CD4-positive, alpha-beta memory T cell (primary cell): ENCODE measurements around the gene ZNF213. TPM values are rescaled to one million over a fixed set of nuclear protein-coding genes. Genes with fewer than 3 reads are reported as not detected.

Experiments used
- CTCF ChIA-PET: fragments of 350-600 bp; sonication (Branson Sonifier 250); formaldehyde crosslinking; loops from one replicate; lab custom pipeline; 2021; ENCODE audit warnings: inconsistent platforms; ENCODE audit not compliant: partially characterized antibody; lab: Charles Lee
- POLR2A ChIA-PET: fragments of 350-600 bp; sonication (Branson Sonifier 250); formaldehyde crosslinking; loops from one replicate; lab custom pipeline; 2021; ENCODE audit not compliant: partially characterized antibody; lab: Charles Lee
- DNase-seq, 5 donors: peaks; one replicate each; pipeline versions ENCODE4 v3.0.0 to v3.0.0-alpha.2; 2020 to 2022; ENCODE audit warnings: mixed read lengths in 1 of 5
- H3K27ac ChIP-seq: one replicate; pipeline ENCODE4 v1.7.0; 2013; ENCODE audit warnings: low read depth, low read length
- H3K27me3 ChIP-seq: 2 replicates; pipeline ENCODE4 v1.7.0; 2013; ENCODE audit warnings: mild to moderate bottlenecking, low read length, moderate library complexity; ENCODE audit not compliant: insufficient read depth
- H3K36me3 ChIP-seq: 2 replicates; pipeline ENCODE4 v1.7.0; 2013; ENCODE audit warnings: mild to moderate bottlenecking, low read length, moderate library complexity; ENCODE audit not compliant: insufficient read depth
- H3K4me1 ChIP-seq: 2 replicates; pipeline ENCODE4 v1.7.0; 2013; ENCODE audit warnings: mild to moderate bottlenecking, low read length, moderate library complexity; ENCODE audit not compliant: insufficient read depth
- H3K4me3 ChIP-seq, 2 donors: one replicate each; pipeline ENCODE4 v1.7.0; 2013; ENCODE audit warnings: low read length in 2 of 2, mild to moderate bottlenecking in 1 of 2
- H3K9me3 ChIP-seq, 2 donors: one replicate each; pipeline ENCODE4 v1.7.0; 2013; ENCODE audit warnings: low read length in 2 of 2, control low read depth in 1 of 2; ENCODE audit not compliant: control insufficient read depth in 1 of 2
- H3K27ac Mint-ChIP-seq, 7 donors: one replicate each; pipeline ENCODE4 v1.8.0; 2020 to 2021; ENCODE audit warnings: mixed read lengths in 7 of 7, mild to moderate bottlenecking in 6 of 7, inconsistent platforms in 3 of 7, moderate library complexity in 3 of 7
- H3K27me3 Mint-ChIP-seq, 2 donors: one replicate each; pipeline ENCODE4 v1.8.0; 2020 to 2021; ENCODE audit warnings: mixed read lengths in 2 of 2
- H3K36me3 Mint-ChIP-seq, 2 donors: one replicate each; pipeline ENCODE4 v1.8.0; 2020 to 2021; ENCODE audit warnings: mixed read lengths in 2 of 2, inconsistent platforms in 1 of 2, mild to moderate bottlenecking in 1 of 2
- H3K4me1 Mint-ChIP-seq, 4 donors: one replicate each; pipeline ENCODE4 v1.8.0; 2020 to 2021; ENCODE audit warnings: mixed read lengths in 4 of 4, mild to moderate bottlenecking in 1 of 4
- H3K4me3 Mint-ChIP-seq, 8 donors: one replicate each; pipeline ENCODE4 v1.8.0; 2020 to 2021; ENCODE audit warnings: mixed read lengths in 8 of 8, mild to moderate bottlenecking in 7 of 8, moderate library complexity in 6 of 8, inconsistent platforms in 3 of 8
- H3K9me3 Mint-ChIP-seq, 8 donors: one replicate each; pipeline ENCODE4 v1.8.0; 2020 to 2021; ENCODE audit warnings: mixed read lengths in 8 of 8, mild to moderate bottlenecking in 5 of 8, inconsistent platforms in 3 of 8, moderate library complexity in 1 of 8
- intact Hi-C: fragments of 100-400 bp; cut with micrococcal nuclease; formaldehyde crosslinking; loops from one replicate; pipeline ENCODE4 v1.15.1; 2023
- polyA plus RNA-seq, 2 donors: library from polyadenylated mRNA; unstranded; fragments of 300-500 nt; fragmentation: Illumina TruSeq; gene quantifications; one replicate each; pipeline ENCODE4 v1.2.3, GENCODE V29; 2021
- total RNA-seq, 2 experiments: library from RNA; stranded (reverse); gene quantifications; one replicate each; pipeline ENCODE4 v1.2.3, GENCODE V29; 2021

ZNF213 gene, protein sequence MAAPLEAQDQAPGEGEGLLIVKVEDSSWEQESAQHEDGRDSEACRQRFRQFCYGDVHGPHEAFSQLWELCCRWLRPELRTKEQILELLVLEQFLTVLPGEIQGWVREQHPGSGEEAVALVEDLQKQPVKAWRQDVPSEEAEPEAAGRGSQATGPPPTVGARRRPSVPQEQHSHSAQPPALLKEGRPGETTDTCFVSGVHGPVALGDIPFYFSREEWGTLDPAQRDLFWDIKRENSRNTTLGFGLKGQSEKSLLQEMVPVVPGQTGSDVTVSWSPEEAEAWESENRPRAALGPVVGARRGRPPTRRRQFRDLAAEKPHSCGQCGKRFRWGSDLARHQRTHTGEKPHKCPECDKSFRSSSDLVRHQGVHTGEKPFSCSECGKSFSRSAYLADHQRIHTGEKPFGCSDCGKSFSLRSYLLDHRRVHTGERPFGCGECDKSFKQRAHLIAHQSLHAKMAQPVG
- total RNA-seq = 10 to 100 TPM; 14.1 to 14.5 TPM
- 1 to 10 TPM in 1 of 2 donors, under 1 TPM in 1; 0.67 to 3.2 TPM for polyA plus RNA-seq

DNA sequence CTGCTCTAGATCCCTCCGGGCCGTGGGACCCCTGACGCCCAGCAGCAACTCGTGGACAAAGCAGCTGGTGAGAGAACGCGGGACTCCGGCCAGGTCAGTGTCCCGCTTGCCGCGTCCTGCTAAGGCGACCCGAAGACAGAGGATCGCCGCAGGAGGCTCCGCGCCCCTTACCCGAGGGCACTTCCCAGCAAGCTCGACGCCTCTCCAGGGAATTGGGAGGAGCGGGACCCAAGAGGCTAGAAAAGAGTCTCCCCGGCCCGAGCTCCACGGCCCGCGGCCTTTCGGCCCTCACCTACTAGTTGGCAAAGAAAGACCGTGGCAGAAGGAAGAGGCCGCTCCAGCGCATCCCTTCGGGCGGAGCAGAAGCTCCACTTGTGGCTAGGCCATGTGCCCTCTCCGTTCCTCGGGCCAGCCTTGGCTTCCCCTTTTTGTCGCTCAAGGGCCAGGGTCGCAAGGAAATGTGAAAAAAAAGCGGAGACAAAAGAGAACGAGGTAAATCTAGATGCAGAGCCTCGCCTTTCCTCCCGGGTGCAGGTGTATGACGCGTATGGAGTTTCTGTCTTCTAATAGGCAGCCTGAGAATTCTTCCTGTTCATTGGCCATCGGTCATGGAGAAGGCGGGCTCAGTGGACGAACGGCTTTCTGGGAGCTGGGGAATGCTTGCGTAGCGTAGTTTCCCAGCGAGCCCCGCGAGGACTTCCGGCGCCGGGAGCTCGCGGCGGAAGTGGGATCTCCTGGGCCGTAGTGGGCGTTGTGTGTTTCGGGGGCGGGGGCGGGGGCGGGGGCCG lies at the start of gene ZNF213:
TSS of gene ZNF213 (plus strand) at position 692 of the 788 bp plus-strand sequence. CDS start 2,252 bp downstream, outside the sequence.
- Histone ChIP-seq H3K9me3 (no peaks in the 10 kb centered on the region), H3K4me1 (peaks cover 31% of the 10 kb centered on the region), H3K27me3 (no peaks in the 10 kb centered on the region), H3K4me3 (peak within 1 kb of the TSS; percentile 89 to 97), H3K36me3 (peaks cover 8% of the 10 kb centered on the region), H3K27ac (peak within 1 kb of the TSS; percentile 93)
- peaks cover 7 to 31% of the 10 kb centered on the region in 2 donors for H3K36me3 Mint-ChIP-seq
- intact Hi-C loops = loop anchor here (1.0 kb wide), 6 partner anchors 10 to 149 kb away; partner anchors contain the start of gene ZNF263
- ChIA-PET CTCF (interaction anchor here (0.7 to 13.2 kb wide), 14 partner anchors 10 to 131 kb away, joined by 3 to 376 read pairs (median 4); partner anchors contain the start of genes IL32 and ZSCAN10), POLR2A (interaction anchor here (0.5 to 10.2 kb wide), 46 partner anchors 9 to 1353 kb away, joined by 3 to 123 read pairs (median 5); partner anchors contain the start of genes CLUAP1, HCFC1R1, IL32 and MMP25)
- DNase-seq = peak; percentile 92 to 98 (median 96)
- no peaks in the 10 kb centered on the region for H3K9me3 Mint-ChIP-seq
- peak within 1 kb of the TSS; percentile 93 to 99 (median 98) for H3K4me3 Mint-ChIP-seq
- peak within 1 kb of the TSS; percentile 94 to 99 (median 99) for H3K27ac Mint-ChIP-seq
- no peaks in the 10 kb centered on the region for H3K27me3 Mint-ChIP-seq
- peaks cover 15 to 47% (median 26%) of the 10 kb centered on the region in 4 donors for H3K4me1 Mint-ChIP-seq

DNA sequence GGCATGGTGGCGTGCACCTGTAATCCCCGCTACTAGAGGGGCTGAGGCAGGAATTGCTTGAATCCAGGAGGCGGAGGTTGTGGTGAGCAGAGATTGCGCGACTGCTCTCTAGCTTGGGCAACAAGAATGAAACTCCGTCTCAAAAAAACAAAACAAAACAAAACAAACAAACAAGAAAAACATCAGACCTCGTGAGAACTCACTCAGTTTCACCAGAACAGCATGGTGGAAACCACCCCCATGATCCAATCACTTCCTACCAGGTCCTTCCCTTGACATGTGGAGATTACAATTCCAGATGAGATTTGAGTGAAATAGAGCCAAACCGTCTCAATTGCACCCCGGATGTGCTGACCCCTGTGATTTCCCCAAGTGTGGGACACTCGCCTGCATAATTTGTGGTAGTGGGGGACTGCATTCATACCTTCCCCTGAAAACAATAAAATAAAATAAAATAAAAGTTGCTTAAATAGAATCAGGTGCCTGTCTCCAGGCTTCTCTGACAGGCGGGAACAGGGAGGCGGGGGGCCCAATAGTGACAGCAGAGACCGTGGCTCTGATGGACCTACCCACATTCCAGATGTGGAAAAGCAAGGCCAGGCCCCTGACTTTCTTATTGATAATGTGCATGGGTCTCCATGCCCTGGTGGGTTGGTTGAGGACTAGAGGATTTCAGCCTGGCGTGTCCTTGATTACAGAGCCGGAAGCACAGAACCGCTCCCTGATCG lies 48.8 kb upstream of the ZNF213 start:
- peaks cover 25 to 71% (median 38%) of the 10 kb centered on the region in 4 donors for H3K4me1 Mint-ChIP-seq
- H3K4me3 ChIP-seq = no peak overlapping the region
- peaks cover 0 to 2% of the 10 kb centered on the region in 2 donors for H3K36me3 Mint-ChIP-seq
- no peaks in the 10 kb centered on the region for H3K27me3 Mint-ChIP-seq
- intact Hi-C loops = no loop called here
- H3K27ac ChIP-seq = no peak overlapping the region
- no peaks in the 10 kb centered on the region for H3K27me3 ChIP-seq
- DNase-seq = no peak
- H3K4me1 ChIP-seq = peaks cover 37% of the 10 kb centered on the region
- ChIA-PET POLR2A (interaction anchor here (2.0 to 5.2 kb wide), 2 partner anchors 10 to 27 kb away, joined by 16 to 75 read pairs; no protein-coding TSS in a partner anchor), CTCF (interaction anchor here (1.0 to 3.4 kb wide), 3 partner anchors 11 to 43 kb away, joined by 4 to 21 read pairs (median 6); no protein-coding TSS in a partner anchor)
- H3K4me3 Mint-ChIP-seq = peak overlapping the region in 7 of 8 donors; percentile 61 to 81 (median 73)
- no peaks in the 10 kb centered on the region for H3K9me3 ChIP-seq
- peak overlapping the region in 4 of 7 donors; percentile 27 to 89 (median 74) for H3K27ac Mint-ChIP-seq
- H3K36me3 ChIP-seq = no peaks in the 10 kb centered on the region
- H3K9me3 Mint-ChIP-seq = peaks cover 0 to under 1% (median 0%) of the 10 kb centered on the region in 8 donors

DNA sequence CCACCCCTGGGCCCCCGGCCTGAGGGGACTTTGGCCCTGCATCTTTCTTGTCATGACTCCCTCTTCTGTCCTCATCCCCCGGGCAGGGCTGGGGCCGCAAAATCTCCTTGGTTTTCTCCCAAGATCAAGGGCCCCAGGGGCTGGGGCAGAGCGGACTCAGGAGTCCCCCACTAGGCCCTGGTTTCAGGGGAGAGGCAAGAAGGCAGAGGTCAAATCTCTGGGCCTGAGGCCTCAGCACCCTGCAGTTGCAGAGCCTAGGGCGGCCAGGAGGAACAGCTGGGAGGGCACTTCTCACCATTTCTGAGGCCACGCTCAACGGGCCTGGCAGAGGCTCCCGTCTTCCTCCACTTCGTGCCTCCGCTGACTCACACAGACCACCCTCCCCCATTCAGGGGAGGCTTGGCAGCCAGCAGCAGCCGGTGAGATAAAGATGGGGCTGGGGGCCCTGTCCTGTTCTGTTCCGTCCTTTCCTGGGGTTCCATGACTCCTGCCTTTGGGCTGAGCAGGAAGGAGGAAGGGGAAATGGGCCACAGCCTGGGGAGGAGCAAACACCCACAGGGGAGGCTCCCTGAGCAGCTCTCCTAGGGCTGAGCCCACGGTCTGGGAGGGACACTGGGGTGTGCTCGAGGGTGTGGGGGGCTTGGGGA lies 48.1 kb upstream of the ZNF213 start:
- Histone ChIP-seq H3K9me3 (no peaks in the 10 kb centered on the region), H3K4me3 (no peak overlapping the region), H3K27ac (peak overlapping the region; percentile 10), H3K27me3 (no peaks in the 10 kb centered on the region), H3K36me3 (no peaks in the 10 kb centered on the region), H3K4me1 (peaks cover 39% of the 10 kb centered on the region)
- ChIA-PET CTCF (interaction anchor here (0.7 to 17.5 kb wide), 5 partner anchors 11 to 58 kb away, joined by 3 to 249 read pairs (median 5); partner anchors contain the start of gene IL32), POLR2A (interaction anchor here (1.3 to 5.2 kb wide), 5 partner anchors 10 to 42 kb away, joined by 3 to 75 read pairs (median 7); partner anchors contain the start of gene IL32)
- H3K4me1 Mint-ChIP-seq = peaks cover 22 to 72% (median 38%) of the 10 kb centered on the region in 4 donors
- H3K4me3 Mint-ChIP-seq = peak overlapping the region in 7 of 8 donors; percentile 51 to 76 (median 71)
- H3K36me3 Mint-ChIP-seq = no peaks in the 10 kb centered on the region
- peak overlapping the region in 3 of 7 donors; percentile 32 to 72 (median 41) for H3K27ac Mint-ChIP-seq
- DNase-seq = no peak
- intact Hi-C loops = no loop called here
- H3K27me3 Mint-ChIP-seq = no peaks in the 10 kb centered on the region
- no peaks in the 10 kb centered on the region for H3K9me3 Mint-ChIP-seq

DNA sequence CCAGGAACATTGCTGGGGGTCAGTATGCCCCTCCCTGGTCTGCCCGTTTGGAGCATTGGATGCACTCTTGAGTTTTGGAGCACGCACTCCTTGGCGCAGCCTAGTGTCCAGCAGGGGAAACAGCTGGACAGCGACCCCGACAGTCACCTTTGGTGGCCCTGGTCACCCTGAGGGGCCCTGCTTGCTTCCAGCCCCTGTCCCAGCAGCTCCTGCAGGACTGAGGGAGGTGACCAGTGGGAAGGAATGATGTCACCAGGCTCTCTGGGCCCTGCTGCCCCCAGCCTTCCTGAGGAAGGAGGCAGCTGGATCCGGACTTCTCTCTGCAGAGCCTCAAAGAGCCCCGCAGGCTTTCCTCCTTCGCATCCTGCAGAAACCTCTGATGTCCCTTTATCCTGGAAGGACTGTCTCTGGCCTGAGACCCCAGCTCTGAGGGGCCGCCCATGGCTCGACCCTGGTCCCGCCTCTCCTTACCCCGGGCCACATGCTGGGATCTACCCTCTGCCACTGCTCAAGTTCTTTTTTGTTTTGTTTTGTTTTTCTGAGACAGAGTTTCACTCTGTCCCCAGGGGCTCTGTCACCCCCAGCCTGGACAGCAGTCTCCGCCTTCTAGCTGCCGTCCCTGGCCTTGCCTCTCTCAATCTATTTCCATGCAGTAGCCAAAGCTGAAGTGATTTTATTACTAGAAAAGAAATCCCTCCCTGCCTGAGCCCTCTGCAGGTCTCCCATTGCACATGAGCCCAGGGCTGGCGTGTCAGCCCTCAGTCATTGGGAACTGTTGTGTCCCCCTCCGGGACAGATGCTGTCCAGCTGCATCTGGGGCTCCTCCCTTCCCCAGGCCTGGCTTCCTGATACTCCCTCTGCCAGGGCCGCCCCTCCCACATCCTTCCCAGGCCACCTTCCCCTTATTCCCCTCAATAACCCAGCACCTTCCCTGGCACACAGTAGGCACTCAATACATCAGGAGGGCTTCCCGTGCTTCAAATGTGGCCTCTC lies 47.3 kb upstream of the ZNF213 start:
- Mint-ChIP-seq H3K9me3 (no peaks in the 10 kb centered on the region), H3K27ac (peak overlapping the region in 5 of 7 donors; percentile 72 to 85 (median 77)), H3K36me3 (no peaks in the 10 kb centered on the region), H3K27me3 (no peaks in the 10 kb centered on the region), H3K4me3 (peak overlapping the region; percentile 10 to 83 (median 64)), H3K4me1 (peaks cover 22 to 71% (median 38%) of the 10 kb centered on the region in 4 donors)
- H3K4me3 ChIP-seq = no peak overlapping the region
- no peak for DNase-seq
- H3K4me1 ChIP-seq = peaks cover 39% of the 10 kb centered on the region
- intact Hi-C loops = no loop called here
- CTCF ChIA-PET = interaction anchor here (0.7 to 17.5 kb wide), 7 partner anchors 10 to 59 kb away, joined by 3 to 249 read pairs (median 7); partner anchors contain the start of gene IL32
- no peaks in the 10 kb centered on the region for H3K36me3 ChIP-seq
- peak overlapping the region; percentile 10 for H3K27ac ChIP-seq
- no peaks in the 10 kb centered on the region for H3K9me3 ChIP-seq
- no peaks in the 10 kb centered on the region for H3K27me3 ChIP-seq
- POLR2A ChIA-PET = interaction anchor here (1.3 to 5.2 kb wide), 5 partner anchors 11 to 42 kb away, joined by 3 to 75 read pairs (median 7); partner anchors contain the start of gene IL32

DNA sequence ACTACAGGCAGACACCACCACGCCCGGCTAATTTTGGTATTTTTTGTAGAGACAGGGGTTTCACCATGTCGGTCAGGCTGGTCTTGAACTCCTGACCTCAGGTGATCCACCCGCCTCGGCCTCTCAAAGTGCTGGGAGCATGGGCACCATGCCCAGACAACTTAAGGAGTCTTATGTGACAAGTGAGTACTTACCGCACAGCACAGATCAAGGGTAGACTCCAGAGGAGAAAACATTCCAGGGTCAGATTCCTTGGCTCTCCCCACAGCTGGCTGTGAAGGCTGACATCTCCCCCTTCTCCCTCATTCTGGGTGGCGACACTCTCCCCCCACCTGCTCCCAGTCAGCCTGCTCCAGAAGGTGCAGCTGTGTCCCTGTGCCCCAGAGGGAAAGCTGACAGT lies 46.4 kb upstream of the ZNF213 start:
- no peak overlapping the region for H3K27ac ChIP-seq
- Mint-ChIP-seq H3K4me1 (peaks cover 20 to 61% (median 35%) of the 10 kb centered on the region in 4 donors), H3K9me3 (no peaks in the 10 kb centered on the region), H3K4me3 (peak overlapping the region in 3 of 8 donors; percentile 22 to 68 (median 60)), H3K27me3 (no peaks in the 10 kb centered on the region), H3K36me3 (no peaks in the 10 kb centered on the region), H3K27ac (peak overlapping the region in 4 of 7 donors; percentile 13 to 88 (median 45))
- intact Hi-C loops = no loop called here
- no peaks in the 10 kb centered on the region for H3K36me3 ChIP-seq
- POLR2A ChIA-PET = interaction anchor here (0.9 to 5.2 kb wide), 2 partner anchors 12 to 13 kb away, joined by 3 to 75 read pairs; no protein-coding TSS in a partner anchor
- CTCF ChIA-PET = interaction anchor here (0.6 to 17.5 kb wide), 7 partner anchors 9 to 60 kb away, joined by 3 to 249 read pairs (median 7); partner anchors contain the start of gene IL32
- no peak for DNase-seq
- no peaks in the 10 kb centered on the region for H3K27me3 ChIP-seq
- no peak overlapping the region for H3K4me3 ChIP-seq
- H3K9me3 ChIP-seq = no peaks in the 10 kb centered on the region
- H3K4me1 ChIP-seq = peaks cover 39% of the 10 kb centered on the region
